ENCODE data around the gene ATG12.
"Not testable (repeated sequence)": the region's sequence is repeated elsewhere in the genome, so short reads cannot be mapped to it uniquely, and the experiment has no call there.

Gene ATG12

DNA sequence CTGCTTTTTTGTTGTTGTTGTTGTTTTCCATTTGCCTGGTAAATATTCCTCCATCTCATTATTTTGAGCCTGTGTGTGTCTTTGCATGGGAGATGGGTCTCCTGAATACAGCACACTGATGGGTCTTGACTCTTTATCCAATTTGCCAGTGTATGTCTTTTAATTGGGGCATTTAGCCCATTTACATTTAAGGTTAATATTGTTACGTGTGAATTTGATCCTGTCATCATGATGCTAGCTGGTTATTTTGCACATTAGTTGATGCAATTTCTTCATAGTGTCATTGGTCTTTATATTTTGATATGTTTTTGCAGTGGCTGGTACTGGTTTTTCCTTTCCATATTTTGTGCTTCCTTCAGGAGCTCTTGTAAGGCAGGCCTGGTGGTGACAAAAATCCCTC is 16.4 kb downstream of the ATG12 start:
- not testable (repeated sequence) for H3K27ac ChIP-seq (ENCODE audit: low read depth in 2 of 2, low read length in 2 of 2); H3K9ac ChIP-seq (ENCODE audit: low read depth in 1 of 2, low read length in 2 of 2); H3K4me1 ChIP-seq (ENCODE audit: control insufficient read depth in 2 of 2, insufficient read depth in 2 of 2, low read length in 2 of 2); H3K27me3 ChIP-seq (ENCODE audit: control insufficient read depth in 2 of 2, insufficient read depth in 2 of 2, low read length in 2 of 2); H3K4me3 ChIP-seq (ENCODE audit: low read length in 2 of 2); H3K9me3 ChIP-seq (ENCODE audit: control insufficient read depth in 2 of 2, low read length in 2 of 2)
- peaks cover 10 to 13% of the 10 kb centered on the region in 2 donors for H3K36me3 ChIP-seq (ENCODE audit: control insufficient read depth in 2 of 2, insufficient read depth in 2 of 2, low read length in 2 of 2)

GRCh38 chr5:115820846-115821245 is 20.5 kb downstream of the ATG12 start:
- Histone ChIP-seq H3K4me1 (ENCODE audit: control insufficient read depth in 2 of 2, insufficient read depth in 2 of 2, low read length in 2 of 2) (peaks cover 0 to 5% of the 10 kb centered on the region in 2 donors), H3K36me3 (ENCODE audit: control insufficient read depth in 2 of 2, insufficient read depth in 2 of 2, low read length in 2 of 2) (no peaks in the 10 kb centered on the region), H3K27ac (ENCODE audit: low read depth in 2 of 2, low read length in 2 of 2) (no peak overlapping the region), H3K9ac (ENCODE audit: low read depth in 1 of 2, low read length in 2 of 2) (no peak overlapping the region), H3K27me3 (ENCODE audit: control insufficient read depth in 2 of 2, insufficient read depth in 2 of 2, low read length in 2 of 2) (peaks cover 6 to 19% of the 10 kb centered on the region in 2 donors), H3K4me3 (ENCODE audit: low read length in 2 of 2) (no peak overlapping the region), H3K9me3 (ENCODE audit: control insufficient read depth in 2 of 2, low read length in 2 of 2) (no peaks in the 10 kb centered on the region)

- no peak overlapping the region for H3K9ac ChIP-seq (ENCODE audit: low read depth in 1 of 2, low read length in 2 of 2)
- no peaks in the 10 kb centered on the region for H3K9me3 ChIP-seq (ENCODE audit: control insufficient read depth in 2 of 2, low read length in 2 of 2)
- peaks cover 0 to 8% of the 10 kb centered on the region in 2 donors for H3K4me1 ChIP-seq (ENCODE audit: control insufficient read depth in 2 of 2, insufficient read depth in 2 of 2, low read length in 2 of 2)
- H3K36me3 ChIP-seq (ENCODE audit: control insufficient read depth in 2 of 2, insufficient read depth in 2 of 2, low read length in 2 of 2): no peaks in the 10 kb centered on the region
- H3K4me3 ChIP-seq (ENCODE audit: low read length in 2 of 2): peak overlapping the region in 1 of 2 donors; percentile 45
- peaks cover 21 to 38% of the 10 kb centered on the region in 2 donors for H3K27me3 ChIP-seq (ENCODE audit: control insufficient read depth in 2 of 2, insufficient read depth in 2 of 2, low read length in 2 of 2)
- H3K27ac ChIP-seq (ENCODE audit: low read depth in 2 of 2, low read length in 2 of 2): no peak overlapping the region
These were observed 22.5 kb downstream of the ATG12 start for GRCh38 chr5:115818821-115819220.

DNA sequence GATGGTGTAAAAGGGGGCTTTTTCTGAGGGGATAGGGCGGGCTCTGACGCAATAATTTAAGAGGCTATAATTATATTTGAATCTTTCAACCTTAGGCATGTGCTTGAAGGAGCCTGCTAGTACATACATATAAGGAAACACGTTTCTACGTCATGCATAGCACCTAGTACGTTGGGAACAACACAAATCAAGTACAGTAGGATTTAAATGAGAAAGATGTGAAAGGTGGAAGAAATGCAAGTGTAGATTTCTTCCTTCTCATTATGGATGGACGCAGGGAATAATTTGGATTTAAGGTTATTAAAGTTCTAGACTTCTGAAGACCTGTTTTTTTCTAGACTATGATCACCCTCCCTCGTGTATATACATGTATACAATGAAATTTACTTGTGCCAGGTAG is 24.0 kb downstream of the ATG12 start:
- Histone ChIP-seq H3K4me1 (ENCODE audit: control insufficient read depth in 2 of 2, insufficient read depth in 2 of 2, low read length in 2 of 2) (peaks cover 0 to 8% of the 10 kb centered on the region in 2 donors), H3K27ac (ENCODE audit: low read depth in 2 of 2, low read length in 2 of 2) (no peak overlapping the region), H3K9ac (ENCODE audit: low read depth in 1 of 2, low read length in 2 of 2) (no peak overlapping the region), H3K27me3 (ENCODE audit: control insufficient read depth in 2 of 2, insufficient read depth in 2 of 2, low read length in 2 of 2) (peaks cover 27 to 38% of the 10 kb centered on the region in 2 donors), H3K36me3 (ENCODE audit: control insufficient read depth in 2 of 2, insufficient read depth in 2 of 2, low read length in 2 of 2) (no peaks in the 10 kb centered on the region), H3K9me3 (ENCODE audit: control insufficient read depth in 2 of 2, low read length in 2 of 2) (no peaks in the 10 kb centered on the region), H3K4me3 (ENCODE audit: low read length in 2 of 2) (no peak overlapping the region)

DNA sequence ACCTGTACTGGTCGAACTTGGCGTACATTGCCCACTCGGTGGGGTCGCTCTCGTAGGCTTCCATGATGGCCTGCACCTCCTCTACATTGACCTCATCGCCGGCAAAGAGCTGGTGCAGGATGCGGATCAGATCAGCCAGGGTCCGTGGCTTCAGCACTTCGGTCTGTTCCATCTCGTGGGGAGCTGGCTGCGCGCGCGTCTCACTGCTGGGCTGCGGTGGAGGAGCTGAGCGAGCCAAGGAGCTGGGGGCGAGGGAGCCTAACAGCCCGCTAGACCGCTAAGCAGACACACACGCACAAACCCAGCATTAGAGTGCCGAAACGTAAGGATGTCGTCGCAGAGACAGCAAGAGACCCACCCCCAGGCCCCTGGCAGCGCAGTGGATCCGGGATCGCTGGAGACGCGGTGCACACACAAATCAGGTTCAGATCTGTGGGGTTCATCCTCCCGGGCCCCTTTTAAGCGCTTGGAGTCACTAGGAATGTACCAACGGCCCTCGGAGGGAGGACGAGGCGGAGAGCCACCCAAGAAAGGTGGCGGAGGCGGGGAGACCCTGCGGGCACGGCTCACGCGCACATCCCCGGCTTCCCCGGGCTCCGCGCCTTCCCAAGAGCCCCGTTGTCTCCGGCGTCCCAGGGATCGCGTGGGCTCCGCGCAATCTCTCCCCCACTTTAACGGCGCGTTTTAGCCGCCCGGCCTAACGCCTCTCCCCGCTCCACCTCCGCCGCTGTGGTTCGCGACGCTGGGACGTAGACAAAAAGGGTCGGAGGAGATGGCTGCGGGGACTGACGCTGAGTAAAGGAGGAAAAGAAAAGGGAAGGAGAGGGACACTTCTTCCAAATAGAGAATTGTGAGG is 24.9 kb downstream of the ATG12 start, which contains the start of gene CDO1:
CDO1 (minus strand) TSS at position 434 of the 856 bp plus-strand sequence; CDS start at position 172, 262 bp downstream.
- peaks cover 27 to 38% of the 10 kb centered on the region in 2 donors for H3K27me3 ChIP-seq (ENCODE audit: control insufficient read depth in 2 of 2, insufficient read depth in 2 of 2, low read length in 2 of 2)
- H3K27ac ChIP-seq (ENCODE audit: low read depth in 2 of 2, low read length in 2 of 2): no peak within 1 kb of the TSS
- no peaks in the 10 kb centered on the region for H3K36me3 ChIP-seq (ENCODE audit: control insufficient read depth in 2 of 2, insufficient read depth in 2 of 2, low read length in 2 of 2)
- peaks cover 0 to 8% of the 10 kb centered on the region in 2 donors for H3K4me1 ChIP-seq (ENCODE audit: control insufficient read depth in 2 of 2, insufficient read depth in 2 of 2, low read length in 2 of 2)
- peak within 1 kb of the TSS; percentile 38 to 71 for H3K4me3 ChIP-seq (ENCODE audit: low read length in 2 of 2)
- H3K9me3 ChIP-seq (ENCODE audit: control insufficient read depth in 2 of 2, low read length in 2 of 2): no peaks in the 10 kb centered on the region
- H3K9ac ChIP-seq (ENCODE audit: low read depth in 1 of 2, low read length in 2 of 2): no peak within 1 kb of the TSS

- no peak overlapping the region for H3K27ac ChIP-seq (ENCODE audit: low read depth in 2 of 2, low read length in 2 of 2)
- H3K27me3 ChIP-seq (ENCODE audit: control insufficient read depth in 2 of 2, insufficient read depth in 2 of 2, low read length in 2 of 2): peaks cover 27 to 38% of the 10 kb centered on the region in 2 donors
- H3K9ac ChIP-seq (ENCODE audit: low read depth in 1 of 2, low read length in 2 of 2): no peak overlapping the region
- H3K4me1 ChIP-seq (ENCODE audit: control insufficient read depth in 2 of 2, insufficient read depth in 2 of 2, low read length in 2 of 2): peaks cover 0 to 8% of the 10 kb centered on the region in 2 donors
- no peaks in the 10 kb centered on the region for H3K36me3 ChIP-seq (ENCODE audit: control insufficient read depth in 2 of 2, insufficient read depth in 2 of 2, low read length in 2 of 2)
- no peaks in the 10 kb centered on the region for H3K9me3 ChIP-seq (ENCODE audit: control insufficient read depth in 2 of 2, low read length in 2 of 2)
- peak overlapping the region; percentile 38 to 71 for H3K4me3 ChIP-seq (ENCODE audit: low read length in 2 of 2)
These were observed 25.6 kb downstream of the ATG12 start for GRCh38 chr5:115815693-115816225.

- Histone ChIP-seq H3K27ac (ENCODE audit: low read depth in 2 of 2, low read length in 2 of 2) (no peak overlapping the region), H3K27me3 (ENCODE audit: control insufficient read depth in 2 of 2, insufficient read depth in 2 of 2, low read length in 2 of 2) (peaks cover 27 to 38% of the 10 kb centered on the region in 2 donors), H3K9me3 (ENCODE audit: control insufficient read depth in 2 of 2, low read length in 2 of 2) (no peaks in the 10 kb centered on the region), H3K36me3 (ENCODE audit: control insufficient read depth in 2 of 2, insufficient read depth in 2 of 2, low read length in 2 of 2) (no peaks in the 10 kb centered on the region), H3K4me3 (ENCODE audit: low read length in 2 of 2) (peak overlapping the region in 1 of 2 donors; percentile 15), H3K9ac (ENCODE audit: low read depth in 1 of 2, low read length in 2 of 2) (no peak overlapping the region), H3K4me1 (ENCODE audit: control insufficient read depth in 2 of 2, insufficient read depth in 2 of 2, low read length in 2 of 2) (peaks cover 0 to 8% of the 10 kb centered on the region in 2 donors)
These were observed 26.2 kb downstream of the ATG12 start for GRCh38 chr5:115815006-115815692.

- Histone ChIP-seq H3K4me3 (ENCODE audit: low read length in 2 of 2) (no peak overlapping the region), H3K27me3 (ENCODE audit: control insufficient read depth in 2 of 2, insufficient read depth in 2 of 2, low read length in 2 of 2) (peaks cover 27 to 38% of the 10 kb centered on the region in 2 donors), H3K9me3 (ENCODE audit: control insufficient read depth in 2 of 2, low read length in 2 of 2) (no peaks in the 10 kb centered on the region), H3K9ac (ENCODE audit: low read depth in 1 of 2, low read length in 2 of 2) (no peak overlapping the region), H3K36me3 (ENCODE audit: control insufficient read depth in 2 of 2, insufficient read depth in 2 of 2, low read length in 2 of 2) (no peaks in the 10 kb centered on the region), H3K27ac (ENCODE audit: low read depth in 2 of 2, low read length in 2 of 2) (no peak overlapping the region), H3K4me1 (ENCODE audit: control insufficient read depth in 2 of 2, insufficient read depth in 2 of 2, low read length in 2 of 2) (peaks cover 0 to 8% of the 10 kb centered on the region in 2 donors)
These were observed 27.6 kb downstream of the ATG12 start for GRCh38 chr5:115813719-115814118.

DNA sequence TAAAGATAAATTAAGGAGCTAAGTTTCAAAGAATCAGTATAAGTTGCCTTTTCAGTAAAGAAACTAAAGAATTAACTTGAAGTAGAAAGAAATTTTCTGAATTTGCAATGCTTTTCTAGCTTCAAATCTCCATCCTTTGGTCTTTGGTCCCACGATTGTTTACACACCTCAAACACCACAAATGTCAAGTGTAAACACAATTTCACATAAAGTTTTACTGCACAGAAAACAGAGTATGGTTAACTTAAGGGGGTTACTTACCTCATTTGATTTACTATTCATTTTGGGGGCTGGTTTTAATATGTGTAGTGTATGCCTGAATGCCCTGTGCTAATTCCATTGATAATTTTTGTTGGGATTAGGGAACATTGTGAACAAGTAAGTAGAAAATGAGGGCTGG is 29.0 kb downstream of the ATG12 start:
- H3K4me1 ChIP-seq (ENCODE audit: control insufficient read depth in 2 of 2, insufficient read depth in 2 of 2, low read length in 2 of 2): peaks cover 0 to 8% of the 10 kb centered on the region in 2 donors
- H3K9ac ChIP-seq (ENCODE audit: low read depth in 1 of 2, low read length in 2 of 2): no peak overlapping the region
- H3K27me3 ChIP-seq (ENCODE audit: control insufficient read depth in 2 of 2, insufficient read depth in 2 of 2, low read length in 2 of 2): peaks cover 27 to 32% of the 10 kb centered on the region in 2 donors
- no peak overlapping the region for H3K27ac ChIP-seq (ENCODE audit: low read depth in 2 of 2, low read length in 2 of 2)
- H3K36me3 ChIP-seq (ENCODE audit: control insufficient read depth in 2 of 2, insufficient read depth in 2 of 2, low read length in 2 of 2): no peaks in the 10 kb centered on the region
- H3K4me3 ChIP-seq (ENCODE audit: low read length in 2 of 2): no peak overlapping the region
- H3K9me3 ChIP-seq (ENCODE audit: control insufficient read depth in 2 of 2, low read length in 2 of 2): no peaks in the 10 kb centered on the region

DNA sequence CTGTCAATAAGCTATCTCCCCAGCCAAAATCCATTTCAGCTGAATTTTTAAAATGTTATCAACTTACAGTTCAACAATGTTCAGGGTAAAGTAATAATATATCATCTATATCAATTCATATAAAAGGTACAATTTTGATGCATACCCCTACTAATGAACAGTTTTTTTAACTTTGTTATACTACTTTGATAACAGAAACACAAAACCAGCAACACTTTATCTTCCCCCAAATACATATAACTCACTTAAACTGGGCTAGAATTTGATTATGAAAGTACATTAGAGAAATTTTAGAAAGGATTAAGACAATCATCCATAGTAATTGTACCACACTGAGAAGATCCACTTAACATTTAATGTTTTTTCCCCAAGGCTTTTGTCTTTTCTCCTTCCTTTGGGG is 30.0 kb downstream of the ATG12 start:
- H3K9me3 ChIP-seq (ENCODE audit: control insufficient read depth in 2 of 2, low read length in 2 of 2): no peaks in the 10 kb centered on the region
- H3K36me3 ChIP-seq (ENCODE audit: control insufficient read depth in 2 of 2, insufficient read depth in 2 of 2, low read length in 2 of 2): no peaks in the 10 kb centered on the region
- no peak overlapping the region for H3K4me3 ChIP-seq (ENCODE audit: low read length in 2 of 2)
- H3K27ac ChIP-seq (ENCODE audit: low read depth in 2 of 2, low read length in 2 of 2): no peak overlapping the region
- H3K27me3 ChIP-seq (ENCODE audit: control insufficient read depth in 2 of 2, insufficient read depth in 2 of 2, low read length in 2 of 2): peaks cover 25 to 26% of the 10 kb centered on the region in 2 donors
- peaks cover 0 to 7% of the 10 kb centered on the region in 2 donors for H3K4me1 ChIP-seq (ENCODE audit: control insufficient read depth in 2 of 2, insufficient read depth in 2 of 2, low read length in 2 of 2)
- no peak overlapping the region for H3K9ac ChIP-seq (ENCODE audit: low read depth in 1 of 2, low read length in 2 of 2)
